GM15510 (cell line): Measurements from ENCODE around the gene AGPAT3.

ENCODE experiments used
- POLR2A ChIP-seq: IDR thresholded peaks from 3 replicates; pipeline ENCODE4 v1.6.1; 2011; ENCODE audit warnings: borderline replicate concordance; ENCODE audit not compliant: insufficient read length; ENCODE audit errors: extremely low read depth

Gene AGPAT3

DNA sequence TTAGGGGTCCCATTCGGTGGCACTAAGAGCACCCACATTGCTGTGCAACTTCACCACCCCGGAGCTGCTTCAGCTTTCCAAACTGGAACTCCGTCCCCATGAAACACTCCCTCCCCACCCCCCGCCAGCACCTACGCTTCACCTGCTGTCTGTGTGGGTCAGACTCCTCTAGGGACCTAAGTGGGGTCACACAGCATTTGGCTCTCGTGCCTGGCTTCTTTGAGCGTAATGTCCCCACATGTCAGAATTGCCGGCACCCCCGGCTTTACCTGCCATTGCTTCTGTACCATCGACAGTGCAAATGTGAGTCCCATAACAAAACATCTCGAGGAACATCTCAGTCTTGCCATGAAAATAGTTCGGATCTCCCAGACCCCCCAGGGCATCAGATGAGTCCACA, 35.9 kb upstream of the AGPAT3 start:
- no peak for TF ChIP-seq POLR2A

DNA sequence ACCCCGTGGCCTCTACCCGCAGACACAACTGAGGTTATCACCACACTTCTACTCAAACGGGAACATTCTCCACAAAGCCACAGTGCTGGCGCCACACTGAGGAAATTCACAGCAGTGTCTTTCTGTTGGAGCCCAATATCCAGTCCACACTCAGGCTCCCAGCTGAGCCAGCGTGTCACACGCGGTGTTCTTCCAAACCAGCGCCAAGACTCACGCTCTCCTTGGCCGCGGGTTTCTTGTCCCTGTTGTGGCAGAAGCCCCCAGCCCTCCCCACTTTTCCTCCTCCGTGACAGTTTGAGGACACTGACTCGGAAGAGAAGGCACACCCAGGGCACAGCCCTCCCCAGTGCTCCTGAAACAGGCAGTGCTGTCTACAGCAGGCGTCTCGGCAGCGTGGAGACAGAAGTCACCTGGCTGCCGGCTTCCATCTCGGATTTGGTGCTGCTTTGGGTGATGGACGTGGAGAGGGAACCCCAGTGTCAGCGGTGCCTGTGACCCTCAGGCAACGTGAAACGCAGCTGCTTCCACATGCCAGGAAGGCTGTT, 35.4 kb upstream of the AGPAT3 start:
- TF ChIP-seq POLR2A, result no peak

DNA sequence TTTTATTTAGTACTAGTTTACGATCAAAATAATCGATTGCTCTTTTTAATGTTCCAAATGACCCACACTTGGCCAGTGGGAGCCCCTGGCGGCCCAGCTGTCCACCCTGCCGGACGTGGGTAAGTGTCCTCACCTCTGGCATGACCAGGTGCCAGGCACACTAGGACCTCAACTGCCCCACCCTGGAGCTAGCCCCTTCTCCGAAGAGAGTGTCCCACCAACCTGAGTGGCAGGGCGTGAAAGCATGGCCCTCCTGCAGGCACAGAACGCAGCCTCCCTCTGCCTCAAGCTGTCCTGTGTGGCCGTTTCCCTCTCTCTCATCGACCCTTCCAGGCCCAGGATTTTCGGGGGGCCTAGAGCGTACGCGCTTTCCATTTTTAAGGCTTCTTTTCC, 32.9 kb upstream of the AGPAT3 start:
- TF ChIP-seq POLR2A, result no peak

DNA sequence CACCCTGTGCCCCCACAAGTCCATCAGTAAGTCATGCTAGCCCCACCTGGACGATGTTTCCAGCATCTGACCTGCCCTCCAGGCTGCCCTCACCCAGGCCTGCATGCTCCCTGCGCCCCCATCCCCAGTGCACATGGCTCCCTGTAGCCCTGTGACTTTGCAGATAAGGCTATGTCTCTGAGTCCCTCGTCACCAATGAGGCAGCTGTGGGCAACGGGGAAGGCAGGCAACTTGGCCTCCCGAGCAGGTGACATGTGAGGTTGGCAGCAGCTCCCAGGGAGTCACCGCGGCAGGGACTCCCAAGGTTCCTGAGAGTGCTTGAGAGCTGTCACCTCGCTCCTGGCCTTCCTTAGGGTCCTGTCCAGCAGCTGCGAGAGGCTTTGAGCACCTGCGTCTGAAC, 32.4 kb upstream of the AGPAT3 start:
- no peak for TF ChIP-seq POLR2A

DNA sequence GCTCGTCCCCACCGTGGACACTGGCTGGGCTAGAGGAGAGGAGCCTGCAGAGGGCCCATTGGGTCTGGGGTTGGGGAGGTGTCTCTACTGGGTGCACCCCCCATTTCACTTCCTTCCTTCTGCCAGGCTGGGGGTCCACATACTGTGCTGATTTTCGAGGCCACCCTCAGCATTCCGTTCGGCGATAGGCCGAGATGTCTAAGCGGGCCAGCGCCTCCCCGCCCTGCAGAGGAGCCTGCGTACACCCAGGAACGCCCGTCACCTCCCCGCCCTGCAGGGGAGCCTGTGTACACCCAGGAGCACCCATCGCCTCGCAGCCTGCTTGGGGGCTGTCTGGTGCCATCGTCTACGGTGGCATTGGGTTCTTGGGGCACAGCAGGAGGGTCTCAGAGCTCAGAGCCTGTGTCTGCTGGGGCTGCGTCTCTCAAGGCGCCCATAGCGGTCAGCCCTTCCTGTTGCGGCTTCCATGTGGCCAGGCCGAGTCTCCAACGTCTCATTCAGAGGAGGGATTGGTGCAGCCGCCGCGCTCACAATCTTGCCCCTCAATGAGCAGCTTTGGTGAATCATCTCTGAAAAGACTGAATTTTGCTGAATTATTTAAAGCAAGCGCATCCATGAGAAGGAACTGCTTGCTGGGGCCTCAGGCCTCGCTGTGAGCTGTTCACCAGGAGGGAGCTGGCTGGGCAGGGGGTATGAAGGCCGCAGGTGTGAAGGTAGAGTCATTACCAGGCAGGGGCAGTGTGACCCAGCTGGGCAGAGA, 30.7 kb upstream of the AGPAT3 start:
- TF ChIP-seq POLR2A, result no peak

DNA sequence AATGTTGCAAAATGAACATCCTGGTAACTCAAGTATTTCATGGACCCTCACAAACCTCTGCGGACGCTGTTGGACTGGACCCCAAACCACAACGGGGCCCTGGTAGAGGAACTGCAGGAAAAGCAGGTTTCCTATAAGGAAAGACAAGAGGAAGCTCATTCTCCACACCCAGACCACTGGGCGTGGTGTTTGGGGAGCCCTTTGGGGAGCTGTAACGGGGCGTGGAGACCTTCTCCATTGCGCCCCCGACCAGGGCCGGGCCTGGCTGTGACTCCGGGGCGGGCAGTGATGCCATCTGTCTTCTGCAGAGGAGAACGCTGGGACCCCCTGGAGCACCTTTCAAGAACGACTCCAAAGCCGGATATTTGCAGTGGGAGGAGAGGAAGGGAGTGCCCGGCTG, 30.0 kb upstream of the AGPAT3 start:
- no peak for TF ChIP-seq POLR2A

DNA sequence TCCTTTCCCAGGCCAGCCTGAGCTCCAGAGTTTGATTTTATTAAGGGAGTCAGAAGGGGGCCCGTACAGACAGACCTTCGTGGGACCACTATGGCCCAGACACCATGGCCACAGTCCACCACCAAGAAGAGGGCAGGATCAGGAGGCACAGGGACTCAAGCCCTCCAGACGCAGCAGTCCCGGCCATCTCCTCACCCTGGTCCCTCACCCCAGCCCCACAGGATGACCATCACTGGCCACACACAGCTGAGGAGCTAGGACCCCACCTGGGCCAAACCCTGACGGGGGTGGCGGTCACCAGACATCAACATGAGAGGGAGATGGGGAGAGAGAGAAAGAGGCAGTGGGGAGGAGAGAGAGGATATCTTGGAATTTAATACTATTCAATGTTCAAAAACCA, 29.2 kb upstream of the AGPAT3 start:
- TF ChIP-seq POLR2A, result no peak

DNA sequence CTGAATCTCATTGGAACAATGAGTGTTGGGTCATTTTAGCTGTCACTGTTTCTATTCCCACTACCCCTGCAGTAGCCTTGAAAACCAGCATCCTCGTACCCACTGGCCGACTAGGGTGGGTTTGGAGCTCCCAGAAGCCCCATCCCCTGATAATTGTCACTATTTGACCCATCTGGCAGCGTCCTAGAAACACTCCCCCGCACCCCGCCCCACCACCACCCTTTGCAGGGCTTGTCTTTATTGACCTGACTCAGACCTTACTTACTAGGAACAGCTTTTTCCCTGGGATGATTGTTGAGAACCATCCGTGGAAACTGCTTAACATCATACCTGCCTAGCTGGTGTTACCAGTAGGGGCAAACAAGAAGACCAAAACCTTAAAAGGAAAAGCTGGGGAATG, 28.4 kb upstream of the AGPAT3 start:
- no peak for TF ChIP-seq POLR2A

DNA sequence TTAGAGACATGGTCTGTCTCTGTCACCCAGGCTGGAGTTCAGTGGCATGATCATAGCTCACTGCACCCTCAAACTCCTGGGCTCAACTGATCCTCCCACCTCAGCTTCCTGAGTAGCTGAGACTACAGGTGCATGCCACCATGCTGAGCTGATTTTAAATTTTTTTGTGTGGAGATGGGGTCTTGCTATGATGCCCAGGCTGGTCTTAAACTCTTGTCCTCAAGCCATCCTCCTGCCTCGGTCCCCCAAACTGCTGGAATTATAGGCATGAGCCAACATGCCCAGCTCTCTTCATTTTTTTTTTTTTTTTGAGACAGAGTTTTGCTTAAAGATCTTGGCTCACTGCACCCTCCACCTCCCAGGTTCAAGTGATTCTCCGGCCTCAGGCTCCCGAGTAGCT, 24.8 kb upstream of the AGPAT3 start:
- TF ChIP-seq POLR2A, result no peak

DNA sequence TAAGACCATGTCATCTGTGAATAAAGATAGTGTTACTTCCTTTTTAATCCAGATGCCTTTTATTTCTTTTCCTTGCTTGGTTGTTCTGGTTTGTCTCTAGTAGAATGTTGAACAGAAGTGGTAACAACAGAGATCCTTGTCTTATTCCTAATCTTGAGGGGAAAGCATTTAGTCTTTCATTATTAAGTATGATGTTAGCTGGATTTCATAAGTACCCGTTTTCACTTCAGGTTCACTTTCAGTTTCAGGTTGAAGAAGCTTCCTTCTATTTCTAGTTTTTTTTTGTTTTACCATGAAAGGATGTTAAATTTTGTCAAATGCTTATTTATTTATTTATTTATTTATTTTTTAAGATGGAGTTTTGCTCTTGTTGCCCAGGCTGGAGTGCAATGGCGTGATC, 22.3 kb upstream of the AGPAT3 start:
- TF ChIP-seq POLR2A, result no peak

DNA sequence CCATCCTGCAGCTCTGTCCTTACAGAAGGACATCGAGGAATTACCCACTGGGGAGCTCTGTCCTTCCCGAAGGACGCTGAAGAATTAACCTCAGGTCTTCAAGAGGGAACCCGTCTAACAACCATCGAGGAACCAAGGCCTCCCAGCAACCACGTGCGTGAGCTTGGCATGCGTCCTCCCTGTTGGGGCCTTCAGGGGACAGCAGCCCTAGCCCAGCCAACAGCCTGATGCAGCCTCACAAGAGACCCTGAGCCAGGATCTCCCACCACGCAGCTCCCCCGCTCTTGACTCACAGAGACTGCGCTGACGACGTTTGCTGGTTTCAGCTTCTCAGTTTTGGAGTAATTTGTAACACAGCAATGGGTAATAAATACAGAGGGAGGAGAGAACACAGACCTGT, 19.6 kb upstream of the AGPAT3 start:
- TF ChIP-seq POLR2A, result no peak

DNA sequence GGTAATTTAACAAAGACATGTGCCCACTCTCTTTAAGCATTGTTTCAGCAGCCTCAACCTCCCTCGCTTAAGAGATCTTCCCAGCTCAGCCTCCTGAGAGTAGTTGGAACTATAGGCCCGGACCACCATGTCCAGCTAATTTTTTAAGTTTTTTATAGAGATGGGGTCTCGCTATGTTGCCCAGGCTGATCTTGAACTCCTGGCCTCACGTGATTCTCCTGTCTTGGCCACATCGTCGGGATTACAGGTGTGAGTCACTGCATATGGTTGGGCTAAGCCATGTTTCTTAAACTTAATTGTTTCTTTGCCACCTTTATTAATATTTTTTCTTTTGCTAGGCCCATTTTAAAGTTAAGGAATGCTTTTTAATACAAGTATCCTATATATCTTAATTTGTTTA, 18.6 kb upstream of the AGPAT3 start:
- TF ChIP-seq POLR2A, result no peak

DNA sequence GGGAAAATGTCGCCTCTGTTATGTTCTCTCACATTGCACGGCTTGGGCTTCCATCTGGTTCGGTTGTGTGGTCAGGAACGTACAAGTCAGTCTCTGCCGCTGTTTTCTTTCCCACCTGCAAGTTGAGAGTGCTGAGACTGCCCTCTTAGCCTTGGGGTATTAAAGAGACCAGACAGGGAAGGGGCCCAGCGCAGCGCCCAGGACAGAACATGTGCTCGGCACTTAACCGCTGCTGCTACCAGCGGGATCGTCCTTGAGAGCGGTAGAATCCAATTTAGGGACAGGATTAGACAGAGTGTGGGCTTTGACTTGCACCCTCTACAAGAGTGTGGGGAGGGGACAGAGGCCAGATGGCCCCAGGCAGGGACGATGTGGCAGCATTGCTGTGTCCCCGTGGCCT, 17.7 kb upstream of the AGPAT3 start:
- TF ChIP-seq POLR2A, result no peak

DNA sequence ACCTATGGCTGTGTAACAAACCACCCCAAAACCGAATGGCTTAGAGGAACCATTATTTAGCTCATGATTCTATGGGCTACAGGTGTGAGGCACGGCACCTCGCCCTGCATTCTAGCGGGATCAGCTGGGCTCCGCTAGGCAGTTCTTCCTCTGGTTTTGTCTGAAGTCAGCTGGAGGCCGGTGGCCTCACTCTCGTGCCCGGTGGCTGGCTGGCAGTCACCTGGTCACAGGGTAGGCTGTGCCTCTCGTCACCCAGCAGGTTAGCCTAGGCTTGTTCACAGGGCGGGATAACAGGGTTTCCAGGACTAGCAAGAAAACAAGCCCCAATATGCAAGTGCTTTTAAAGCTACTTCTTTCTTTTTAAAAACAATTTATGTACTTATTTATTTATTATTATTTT, 16.3 kb upstream of the AGPAT3 start:
- no peak for TF ChIP-seq POLR2A

DNA sequence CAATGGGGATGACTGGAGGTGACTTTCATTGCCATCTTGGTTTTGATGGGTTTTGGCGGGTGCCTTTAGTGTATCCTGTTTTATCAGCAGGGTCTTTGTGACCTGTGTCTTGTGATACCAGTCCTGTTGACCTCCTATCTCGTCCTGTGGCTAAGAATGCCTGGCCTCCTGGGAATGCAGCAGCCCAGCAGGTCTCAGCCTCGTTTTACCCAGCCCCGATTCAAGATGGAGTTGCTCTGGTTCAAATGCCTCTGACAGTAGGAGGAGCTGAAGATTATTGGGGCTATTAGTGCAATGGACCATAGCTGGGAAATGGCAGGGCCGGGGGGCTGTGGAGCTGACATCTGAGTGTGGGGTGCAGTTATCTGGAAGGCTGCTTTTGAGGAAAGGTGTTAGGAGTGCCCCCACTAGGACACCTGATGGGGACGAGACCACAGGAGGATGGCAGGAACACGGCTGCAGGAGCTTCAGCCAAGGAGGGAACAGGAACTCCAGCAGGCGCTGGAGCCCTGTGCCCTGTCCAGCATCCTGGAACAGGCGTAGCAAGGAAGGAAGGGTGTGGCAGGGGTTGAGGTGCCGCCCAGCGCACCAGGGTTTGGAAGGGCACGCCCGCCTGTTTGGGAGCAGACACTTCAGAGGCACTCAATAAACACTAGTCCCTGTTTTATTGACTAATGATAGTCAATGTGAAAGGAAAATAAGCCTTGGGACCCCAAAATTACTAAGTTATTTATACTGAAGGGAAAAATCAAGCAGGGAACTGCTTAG, 15.3 kb upstream of the AGPAT3 start:
- no peak for TF ChIP-seq POLR2A
